Sigmoid colon (tissue), 4 donors: ENCODE measurements around the gene ARHGAP15.

Source experiments
- EP300 ChIP-seq, 4 donors: sonication (generic); formaldehyde crosslinking; IDR thresholded peaks; one replicate each; pipeline ENCODE4 v1.6.1; 2017; ENCODE audit warnings: antibody characterized with exemption in 4 of 4
- POLR2A ChIP-seq, 2 donors: fragments of 450-650 bp; IDR thresholded peaks; one replicate each; pipeline ENCODE4 v1.6.1; 2016; ENCODE audit warnings: antibody characterized with exemption in 2 of 2, mild to moderate bottlenecking in 2 of 2, moderate library complexity in 2 of 2
- POLR2AphosphoS5 ChIP-seq, 4 donors: sonication (generic); formaldehyde crosslinking; IDR thresholded peaks; one replicate each; pipeline ENCODE4 v1.6.1; 2017; ENCODE audit warnings: antibody characterized with exemption in 4 of 4
- TF ChIP-seq, protein P1 (sequence below), 4 experiments: fragments of 450-650 bp in 3 of 4; fragments of 200-600 bp in 1 of 4; IDR thresholded peaks; one replicate each; pipeline ENCODE4 v1.5.1; 2016 to 2019; ENCODE audit warnings: antibody characterized with exemption in 4 of 4, mild to moderate bottlenecking in 3 of 4, moderate library complexity in 2 of 4

GRCh38 chr2:143558665-143559064 is 429.4 kb downstream of the ARHGAP15 start:
- TF ChIP-seq, protein P1, sequence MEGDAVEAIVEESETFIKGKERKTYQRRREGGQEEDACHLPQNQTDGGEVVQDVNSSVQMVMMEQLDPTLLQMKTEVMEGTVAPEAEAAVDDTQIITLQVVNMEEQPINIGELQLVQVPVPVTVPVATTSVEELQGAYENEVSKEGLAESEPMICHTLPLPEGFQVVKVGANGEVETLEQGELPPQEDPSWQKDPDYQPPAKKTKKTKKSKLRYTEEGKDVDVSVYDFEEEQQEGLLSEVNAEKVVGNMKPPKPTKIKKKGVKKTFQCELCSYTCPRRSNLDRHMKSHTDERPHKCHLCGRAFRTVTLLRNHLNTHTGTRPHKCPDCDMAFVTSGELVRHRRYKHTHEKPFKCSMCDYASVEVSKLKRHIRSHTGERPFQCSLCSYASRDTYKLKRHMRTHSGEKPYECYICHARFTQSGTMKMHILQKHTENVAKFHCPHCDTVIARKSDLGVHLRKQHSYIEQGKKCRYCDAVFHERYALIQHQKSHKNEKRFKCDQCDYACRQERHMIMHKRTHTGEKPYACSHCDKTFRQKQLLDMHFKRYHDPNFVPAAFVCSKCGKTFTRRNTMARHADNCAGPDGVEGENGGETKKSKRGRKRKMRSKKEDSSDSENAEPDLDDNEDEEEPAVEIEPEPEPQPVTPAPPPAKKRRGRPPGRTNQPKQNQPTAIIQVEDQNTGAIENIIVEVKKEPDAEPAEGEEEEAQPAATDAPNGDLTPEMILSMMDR (IDR thresholded peaks at IDR 0.05), result no peak
- TF ChIP-seq POLR2AphosphoS5 (IDR thresholded peaks at IDR 0.05), result no peak
- TF ChIP-seq EP300 (IDR thresholded peaks at IDR 0.05), result no peak
- TF ChIP-seq POLR2A (IDR thresholded peaks at IDR 0.05), result no peak
